HEK293 (cell line): Measurements from ENCODE around the gene CAPN8.

Source experiments
- CTCF ChIP-seq: fragments of 450-650 bp; formaldehyde crosslinking; IDR thresholded peaks from 2 replicates; pipeline ENCODE4 v1.5.1; 2016; ENCODE audit warnings: missing biosample characterization, missing genetic modification characterization
- KLF8 ChIP-seq: fragments of 450-650 bp; formaldehyde crosslinking; IDR thresholded peaks from 2 replicates; pipeline ENCODE4 v1.5.1; 2016; ENCODE audit warnings: missing biosample characterization, missing genetic modification characterization
- ZNF112 ChIP-seq: fragments of 450-650 bp; formaldehyde crosslinking; IDR thresholded peaks from 2 replicates; pipeline ENCODE4 v1.5.0; 2017; ENCODE audit warnings: missing biosample characterization, missing genetic modification characterization
- ZNF530 ChIP-seq: fragments of 450-650 bp; formaldehyde crosslinking; IDR thresholded peaks from 2 replicates; pipeline ENCODE4 v1.5.1; 2016; ENCODE audit warnings: low read depth, missing biosample characterization, missing genetic modification characterization
- ZNF645 ChIP-seq: fragments of 450-650 bp; formaldehyde crosslinking; IDR thresholded peaks from 2 replicates; pipeline ENCODE4; 2016; ENCODE audit warnings: missing biosample characterization, missing genetic modification characterization
- ZXDB ChIP-seq: fragments of 450-650 bp; formaldehyde crosslinking; IDR thresholded peaks from 2 replicates; pipeline ENCODE4 v1.5.1; 2016; ENCODE audit warnings: missing biosample characterization, missing genetic modification characterization
- TF ChIP-seq, protein P1 (sequence below): sonication (generic); formaldehyde crosslinking; IDR thresholded peaks from 2 replicates; pipeline ENCODE4 v1.8.1; 2022; ENCODE audit warnings: mild to moderate bottlenecking, moderate library complexity, missing genetic modification reagents

- TF ChIP-seq CTCF (tag by site-specific recombination) (no peak), ZXDB (no peak), ZNF645 (tag by site-specific recombination) (no peak), KLF8 (tag by site-specific recombination) (no peak), ZNF530 (tag by site-specific recombination) (no peak), ZNF112 (tag by site-specific recombination) (no peak)
- TF ChIP-seq, protein P1, sequence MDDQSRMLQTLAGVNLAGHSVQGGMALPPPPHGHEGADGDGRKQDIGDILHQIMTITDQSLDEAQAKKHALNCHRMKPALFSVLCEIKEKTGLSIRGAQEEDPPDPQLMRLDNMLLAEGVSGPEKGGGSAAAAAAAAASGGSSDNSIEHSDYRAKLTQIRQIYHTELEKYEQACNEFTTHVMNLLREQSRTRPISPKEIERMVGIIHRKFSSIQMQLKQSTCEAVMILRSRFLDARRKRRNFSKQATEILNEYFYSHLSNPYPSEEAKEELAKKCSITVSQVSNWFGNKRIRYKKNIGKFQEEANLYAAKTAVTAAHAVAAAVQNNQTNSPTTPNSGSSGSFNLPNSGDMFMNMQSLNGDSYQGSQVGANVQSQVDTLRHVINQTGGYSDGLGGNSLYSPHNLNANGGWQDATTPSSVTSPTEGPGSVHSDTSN (CRISPR knock-in tag), result no peak
Measured at GRCh38 chr1:223695941-223696340, 30.4 kb upstream of the CAPN8 start.
